ENCODE measurements around the gene ZC3H12D.
A peak's percentile ranks its signal among the peaks of the same experiment; 100 is the strongest.
"Not testable (repeated sequence)": the region's sequence is repeated elsewhere in the genome, so short reads cannot be mapped to it uniquely, and the experiment has no call there.

Gene ZC3H12D

GRCh38 chr6:149496597-149496996 is 11.8 kb upstream of the ZC3H12D start:
- Mint-ChIP-seq H3K27ac (peak overlapping the region; percentile 82), H3K36me3 (peaks cover 13% of the 10 kb centered on the region), H3K4me1 (peaks cover 55% of the 10 kb centered on the region)
- H3K27me3 Mint-ChIP-seq, H3K4me3 Mint-ChIP-seq, DNase-seq, H3K9me3 Mint-ChIP-seq: not testable (repeated sequence)
- CTCF ChIA-PET = interaction anchor here (2.4 to 4.7 kb wide), 3 partner anchors 10 to 49 kb away, joined by 6 to 31 read pairs (median 26); partner anchors contain the start of gene PPIL4

- Mint-ChIP-seq H3K4me3 (peak overlapping the region; percentile 8), H3K27ac (peak overlapping the region; percentile 82), H3K4me1 (peaks cover 53% of the 10 kb centered on the region)
- not testable (repeated sequence) for H3K36me3 Mint-ChIP-seq, H3K9me3 Mint-ChIP-seq, H3K27me3 Mint-ChIP-seq
- peak; percentile 40 for DNase-seq
- CTCF ChIA-PET = interaction anchor here (1.8 to 4.7 kb wide), 5 partner anchors 11 to 64 kb away, joined by 4 to 31 read pairs (median 9); partner anchors contain the start of gene PPIL4
Measured at GRCh38 chr6:149495349-149496016, 10.7 kb upstream of the ZC3H12D start.

- DNase-seq = peak; percentile 67
- Mint-ChIP-seq H3K4me1 (peaks cover 53% of the 10 kb centered on the region), H3K27ac (peak overlapping the region; percentile 82), H3K4me3 (peak overlapping the region; percentile 8)
- CTCF ChIA-PET = interaction anchor here (1.8 to 4.7 kb wide), 5 partner anchors 12 to 63 kb away, joined by 4 to 31 read pairs (median 9); partner anchors contain the start of gene PPIL4
- not testable (repeated sequence) for H3K27me3 Mint-ChIP-seq, H3K9me3 Mint-ChIP-seq, H3K36me3 Mint-ChIP-seq
Measured at GRCh38 chr6:149494810-149495209, 10.0 kb upstream of the ZC3H12D start.

GRCh38 chr6:149493761-149494320 is 9.0 kb upstream of the ZC3H12D start:
- peak overlapping the region; percentile 42 for H3K27ac Mint-ChIP-seq
- H3K27me3 Mint-ChIP-seq = no peaks in the 10 kb centered on the region
- no peak for DNase-seq
- CTCF ChIA-PET = interaction anchor here (1.8 to 4.7 kb wide), 3 partner anchors 13 to 62 kb away, joined by 4 to 31 read pairs (median 26); no protein-coding TSS in a partner anchor
- H3K36me3 Mint-ChIP-seq = peaks cover 1% of the 10 kb centered on the region
- no peak overlapping the region for H3K4me3 Mint-ChIP-seq
- H3K4me1 Mint-ChIP-seq = peaks cover 53% of the 10 kb centered on the region
- H3K9me3 Mint-ChIP-seq = no peaks in the 10 kb centered on the region

GRCh38 chr6:149492798-149493343 is 8.1 kb upstream of the ZC3H12D start:
- H3K4me1 Mint-ChIP-seq = peaks cover 54% of the 10 kb centered on the region
- peak overlapping the region; percentile 12 for H3K27ac Mint-ChIP-seq
- H3K9me3 Mint-ChIP-seq = no peaks in the 10 kb centered on the region
- CTCF ChIA-PET = interaction anchor here (4.7 kb wide), 1 partner anchor 24 kb away, joined by 31 read pairs; no protein-coding TSS in a partner anchor
- no peak for DNase-seq
- H3K4me3 Mint-ChIP-seq = no peak overlapping the region
- H3K36me3 Mint-ChIP-seq = peaks cover 1% of the 10 kb centered on the region
- no peaks in the 10 kb centered on the region for H3K27me3 Mint-ChIP-seq

- H3K4me1 Mint-ChIP-seq = peaks cover 39% of the 10 kb centered on the region
- no peaks in the 10 kb centered on the region for H3K27me3 Mint-ChIP-seq
- H3K4me3 Mint-ChIP-seq = no peak overlapping the region
- CTCF ChIA-PET = interaction anchor here (1.1 kb wide), 1 partner anchor 18 kb away, joined by 3 read pairs; no protein-coding TSS in a partner anchor
- no peak overlapping the region for H3K27ac Mint-ChIP-seq
- DNase-seq = no peak
- H3K9me3 Mint-ChIP-seq = no peaks in the 10 kb centered on the region
- H3K36me3 Mint-ChIP-seq = no peaks in the 10 kb centered on the region
Measured at GRCh38 chr6:149489967-149490366, 5.2 kb upstream of the ZC3H12D start.

- H3K27ac Mint-ChIP-seq = no peak overlapping the region
- no peak overlapping the region for H3K4me3 Mint-ChIP-seq
- no peak for DNase-seq
- CTCF ChIA-PET = interaction anchor here (1.3 kb wide), 1 partner anchor 19 kb away, joined by 5 read pairs; no protein-coding TSS in a partner anchor
- no peaks in the 10 kb centered on the region for H3K36me3 Mint-ChIP-seq
- H3K9me3 Mint-ChIP-seq = no peaks in the 10 kb centered on the region
- peaks cover 37% of the 10 kb centered on the region for H3K4me1 Mint-ChIP-seq
- H3K27me3 Mint-ChIP-seq = no peaks in the 10 kb centered on the region
Measured at GRCh38 chr6:149488815-149489214, 4.0 kb upstream of the ZC3H12D start.

GRCh38 chr6:149487316-149487715 is 2.5 kb upstream of the ZC3H12D start:
- no peak for DNase-seq
- Mint-ChIP-seq H3K27me3 (no peaks in the 10 kb centered on the region), H3K36me3 (peaks cover 2% of the 10 kb centered on the region), H3K4me3 (no peak overlapping the region), H3K4me1 (peaks cover 39% of the 10 kb centered on the region), H3K9me3 (no peaks in the 10 kb centered on the region), H3K27ac (no peak overlapping the region)
- CTCF ChIA-PET = interaction anchor here (0.6 to 1.3 kb wide), 2 partner anchors 55 to 458 kb away, joined by 3 read pairs; no protein-coding TSS in a partner anchor

GRCh38 chr6:149483849-149484655 is 762 bp downstream of the ZC3H12D start:
- peak overlapping the region; percentile 80 for H3K4me3 Mint-ChIP-seq
- DNase-seq = no peak
- H3K36me3 Mint-ChIP-seq = peaks cover 15% of the 10 kb centered on the region
- H3K4me1 Mint-ChIP-seq = peaks cover 66% of the 10 kb centered on the region
- H3K27me3 Mint-ChIP-seq = no peaks in the 10 kb centered on the region
- CTCF ChIA-PET = interaction anchor here (0.8 to 3.9 kb wide), 10 partner anchors 10 to 402 kb away, joined by 3 to 27 read pairs (median 4); no protein-coding TSS in a partner anchor
- H3K27ac Mint-ChIP-seq = peak overlapping the region; percentile 98
- no peaks in the 10 kb centered on the region for H3K9me3 Mint-ChIP-seq

- peaks cover 18% of the 10 kb centered on the region for H3K36me3 Mint-ChIP-seq
- CTCF ChIA-PET = interaction anchor here (1.7 to 3.9 kb wide), 3 partner anchors 26 to 51 kb away, joined by 5 to 27 read pairs (median 8); no protein-coding TSS in a partner anchor
- peaks cover 69% of the 10 kb centered on the region for H3K4me1 Mint-ChIP-seq
- H3K27me3 Mint-ChIP-seq = no peaks in the 10 kb centered on the region
- H3K9me3 Mint-ChIP-seq = no peaks in the 10 kb centered on the region
- no peak for DNase-seq
- H3K4me3 Mint-ChIP-seq = peak overlapping the region; percentile 80
- H3K27ac Mint-ChIP-seq = peak overlapping the region; percentile 98
Measured at GRCh38 chr6:149483334-149483725, 1.5 kb downstream of the ZC3H12D start.

GRCh38 chr6:149482545-149483333 is 2.1 kb downstream of the ZC3H12D start:
- CTCF ChIA-PET = interaction anchor here (3.9 kb wide), 1 partner anchor 26 kb away, joined by 27 read pairs; no protein-coding TSS in a partner anchor
- DNase-seq = peak; percentile 42
- peak overlapping the region; percentile 80 for H3K4me3 Mint-ChIP-seq
- H3K36me3 Mint-ChIP-seq = peaks cover 18% of the 10 kb centered on the region
- H3K27ac Mint-ChIP-seq = peak overlapping the region; percentile 98
- no peaks in the 10 kb centered on the region for H3K27me3 Mint-ChIP-seq
- H3K4me1 Mint-ChIP-seq = peaks cover 69% of the 10 kb centered on the region
- no peaks in the 10 kb centered on the region for H3K9me3 Mint-ChIP-seq

- Mint-ChIP-seq H3K9me3 (no peaks in the 10 kb centered on the region), H3K36me3 (peaks cover 22% of the 10 kb centered on the region), H3K4me3 (peak overlapping the region; percentile 80), H3K4me1 (peaks cover 67% of the 10 kb centered on the region), H3K27me3 (no peaks in the 10 kb centered on the region), H3K27ac (peak overlapping the region; percentile 98)
- DNase-seq = peak; percentile 55
- CTCF ChIA-PET = interaction anchor here (1.2 to 1.8 kb wide), 3 partner anchors 27 to 66 kb away, joined by 3 to 16 read pairs (median 6); partner anchors contain the start of gene PPIL4
Measured at GRCh38 chr6:149480502-149481280, 4.1 kb downstream of the ZC3H12D start.
